HG02571 (cell line): Measurements from ENCODE around the gene COX19.
"Not testable (repeated sequence)": the region's sequence is repeated elsewhere in the genome, so short reads cannot be mapped to it uniquely, and the experiment has no call there.

Source experiments
- ATAC-seq: cut with Tn5 transposase; IDR thresholded peaks from one replicate; pipeline ENCODE4 v1.9.1; 2021; ENCODE audit warnings: mild to moderate bottlenecking, moderate library complexity; ENCODE audit not compliant: unreplicated experiment

The COX19 gene

GRCh38 chr7:927031-927671, 48.2 kb downstream of the COX19 start:
- no peak for ATAC-seq

- ATAC-seq, result no peak
Measured at GRCh38 chr7:926061-927030, 49.0 kb downstream of the COX19 start.

- no peak for ATAC-seq
Measured at GRCh38 chr7:925601-926000, 49.7 kb downstream of the COX19 start.

- peak; percentile 39 for ATAC-seq
Measured at GRCh38 chr7:924541-925231, 50.7 kb downstream of the COX19 start.

GRCh38 chr7:924042-924441, 51.3 kb downstream of the COX19 start:
- ATAC-seq, result not testable (repeated sequence)

GRCh38 chr7:923108-924041, 52.0 kb downstream of the COX19 start:
- ATAC-seq, result peak; percentile 69

GRCh38 chr7:922334-923107, 52.8 kb downstream of the COX19 start:
- ATAC-seq, result peak; percentile 1

GRCh38 chr7:921581-922333, 53.6 kb downstream of the COX19 start:
- ATAC-seq, result no peak

GRCh38 chr7:921071-921461, 54.3 kb downstream of the COX19 start:
- no peak for ATAC-seq

- ATAC-seq, result no peak
Measured at GRCh38 chr7:920351-921070, 54.8 kb downstream of the COX19 start.

- ATAC-seq, result no peak
Measured at GRCh38 chr7:919924-920341, 55.4 kb downstream of the COX19 start.

GRCh38 chr7:919114-919442, 56.3 kb downstream of the COX19 start:
- ATAC-seq, result no peak

GRCh38 chr7:918441-919113, 56.8 kb downstream of the COX19 start:
- no peak for ATAC-seq

- no peak for ATAC-seq
Measured at GRCh38 chr7:918118-918425, 57.3 kb downstream of the COX19 start.

- ATAC-seq, result no peak
Measured at GRCh38 chr7:917255-918117, 57.9 kb downstream of the COX19 start.

- ATAC-seq, result no peak
Measured at GRCh38 chr7:916291-916941, 58.9 kb downstream of the COX19 start.
